Type B pancreatic cell (in vitro differentiated cells): ENCODE results near the gene ABCG8. TPM values are rescaled to one million over a fixed set of nuclear protein-coding genes. Genes with fewer than 3 reads are reported as not detected.

Experiments used
- DNase-seq: peaks from one replicate; pipeline ENCODE4 v3.0.0; 2021; ENCODE audit warnings: mixed read lengths; ENCODE audit not compliant: unreplicated experiment; ENCODE audit errors: extremely low spot score
- H3K27ac Mint-ChIP-seq: 2 replicates; pipeline ENCODE4 v1.8.0; 2021; ENCODE audit warnings: mild to moderate bottlenecking, mixed read lengths
- H3K27me3 Mint-ChIP-seq: 2 replicates; pipeline ENCODE4 v1.8.0; 2021; ENCODE audit warnings: mixed read lengths
- H3K36me3 Mint-ChIP-seq: 2 replicates; pipeline ENCODE4 v1.8.0; 2021; ENCODE audit warnings: mixed read lengths
- H3K4me1 Mint-ChIP-seq: one replicate; pipeline ENCODE4 v1.8.0; 2021; ENCODE audit warnings: mixed read lengths; ENCODE audit not compliant: unreplicated experiment
- H3K4me3 Mint-ChIP-seq: 2 replicates; pipeline ENCODE4 v1.8.0; 2021; ENCODE audit warnings: mild to moderate bottlenecking, mixed read lengths
- H3K9me3 Mint-ChIP-seq: 2 replicates; pipeline ENCODE4 v1.8.0; 2021; ENCODE audit warnings: mixed read lengths
- CTCF ChIP-seq: fragments of 200-600 bp; sonication (generic); conservative IDR thresholded peaks from 2 replicates; pipeline ENCODE4 v1.5.0; 2021; ENCODE audit warnings: antibody characterized with exemption, mild to moderate bottlenecking
- total RNA-seq: library from RNA; stranded (reverse); gene quantifications from 2 replicates; pipeline ENCODE4 v1.2.1, GENCODE V29; 2021; ENCODE audit warnings: low replicate concordance

Gene ABCG8
- total RNA-seq, 1 donor from 2014 or later = not detected

- no peak for TF ChIP-seq CTCF
- Mint-ChIP-seq H3K9me3 (no peaks in the 10 kb centered on the region), H3K27me3 (peaks cover 17% of the 10 kb centered on the region), H3K27ac (no peak overlapping the region), H3K4me1 (no peaks in the 10 kb centered on the region), H3K36me3 (no peaks in the 10 kb centered on the region), H3K4me3 (no peak overlapping the region)
- DNase-seq = no peak
Measured at GRCh38 chr2:43825841-43826240, 12.9 kb upstream of the ABCG8 start.

DNA sequence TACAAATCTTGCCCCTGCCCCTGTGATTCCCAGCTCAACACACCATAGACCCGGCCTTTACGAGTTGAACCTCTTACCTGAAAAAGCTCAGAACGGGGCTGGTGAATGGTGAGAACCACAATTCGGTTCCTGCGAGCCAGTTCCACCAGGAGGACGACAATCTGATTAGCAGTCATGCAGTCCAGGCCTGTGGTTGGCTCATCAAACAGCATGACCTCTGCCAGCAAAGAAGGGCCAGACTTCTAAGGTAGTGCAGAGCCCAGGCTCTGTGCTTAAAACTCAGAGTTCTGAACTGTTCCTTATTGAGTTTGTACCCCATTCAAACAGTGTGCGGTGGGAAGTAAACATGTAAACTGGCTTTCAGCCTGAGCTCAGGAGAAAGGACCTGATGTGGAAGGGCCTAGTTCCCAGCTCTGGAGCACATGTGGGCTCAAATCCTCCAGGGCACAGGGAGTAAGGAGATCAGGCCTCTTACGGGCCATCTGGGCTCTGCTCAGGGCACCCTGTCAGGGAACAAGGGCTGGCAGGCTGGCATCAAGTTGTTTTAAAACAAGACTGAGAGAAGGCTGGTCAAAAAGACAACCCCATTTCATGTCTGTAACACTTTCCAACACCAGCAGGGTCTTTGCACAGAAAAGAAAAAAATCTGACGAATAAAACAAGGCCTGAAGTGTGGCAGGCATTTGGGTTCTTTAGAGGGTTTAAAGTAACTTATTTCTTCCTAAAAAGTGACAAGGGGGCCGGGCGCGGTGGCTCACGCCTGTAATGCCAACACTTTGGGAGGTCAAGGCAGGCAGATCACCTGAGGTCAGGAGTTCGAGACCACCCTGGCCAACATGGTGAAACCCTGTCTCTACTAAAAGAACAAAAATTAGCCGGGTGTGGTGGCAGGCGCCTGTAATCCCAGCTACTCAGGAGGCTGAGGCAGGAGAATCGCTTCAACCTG lies 12.2 kb upstream of the ABCG8 start:
- Mint-ChIP-seq H3K27ac (no peak overlapping the region), H3K27me3 (peaks cover 12% of the 10 kb centered on the region), H3K4me1 (no peaks in the 10 kb centered on the region), H3K9me3 (no peaks in the 10 kb centered on the region), H3K36me3 (no peaks in the 10 kb centered on the region), H3K4me3 (no peak overlapping the region)
- DNase-seq = no peak
- no peak for TF ChIP-seq CTCF

DNA sequence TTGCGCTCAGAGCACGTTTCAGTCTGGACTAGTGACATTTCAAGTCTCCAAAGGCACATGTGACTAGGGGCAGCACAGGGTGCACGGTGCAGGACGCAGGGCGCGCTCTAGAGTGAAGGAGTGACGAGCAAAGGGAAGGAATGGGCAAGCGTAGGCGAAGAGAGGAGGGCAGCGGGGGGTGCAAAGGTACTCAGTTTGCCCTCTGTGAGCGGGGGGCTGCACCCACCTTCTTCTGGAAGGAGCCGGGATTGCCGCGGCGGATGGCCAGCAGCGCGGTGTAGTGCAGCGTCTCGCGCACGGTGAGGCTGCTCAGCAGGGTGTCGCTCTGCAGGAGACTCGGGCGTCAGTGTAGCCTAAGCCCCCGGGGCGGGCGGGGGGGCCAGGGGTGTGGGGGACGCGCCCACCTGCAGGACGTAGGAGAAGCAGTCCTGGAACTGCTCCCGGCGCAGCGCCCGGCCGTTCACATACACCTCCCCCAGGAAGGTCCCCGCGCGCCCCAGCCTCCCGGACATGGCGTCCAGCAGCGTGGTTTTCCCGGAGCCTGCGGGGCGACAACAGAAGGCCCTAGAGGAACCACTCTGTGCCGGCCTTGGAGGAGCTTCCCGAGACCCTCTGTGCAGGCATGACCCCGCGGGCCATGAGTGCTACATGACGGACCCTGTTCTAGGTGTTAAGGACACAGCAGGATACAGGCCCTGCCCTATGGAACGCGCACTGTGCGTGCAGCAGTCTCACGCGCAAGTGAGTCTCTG lies 7.1 kb upstream of the ABCG8 start:
- Mint-ChIP-seq H3K4me3 (peak overlapping the region; percentile 80), H3K4me1 (no peaks in the 10 kb centered on the region), H3K36me3 (no peaks in the 10 kb centered on the region), H3K27ac (no peak overlapping the region), H3K9me3 (no peaks in the 10 kb centered on the region), H3K27me3 (peaks cover 3% of the 10 kb centered on the region)
- TF ChIP-seq CTCF = no peak
- DNase-seq = no peak

- H3K9me3 Mint-ChIP-seq = no peaks in the 10 kb centered on the region
- DNase-seq = no peak
- TF ChIP-seq CTCF = no peak
- peaks cover 3% of the 10 kb centered on the region for H3K27me3 Mint-ChIP-seq
- no peak overlapping the region for H3K27ac Mint-ChIP-seq
- no peaks in the 10 kb centered on the region for H3K36me3 Mint-ChIP-seq
- no peak overlapping the region for H3K4me3 Mint-ChIP-seq
- no peaks in the 10 kb centered on the region for H3K4me1 Mint-ChIP-seq
Measured at GRCh38 chr2:43832457-43832856, 6.3 kb upstream of the ABCG8 start.

GRCh38 chr2:43837033-43837432 lies 1.7 kb upstream of the ABCG8 start:
- H3K27ac Mint-ChIP-seq = no peak overlapping the region
- no peak overlapping the region for H3K4me3 Mint-ChIP-seq
- H3K9me3 Mint-ChIP-seq = no peaks in the 10 kb centered on the region
- no peaks in the 10 kb centered on the region for H3K4me1 Mint-ChIP-seq
- H3K36me3 Mint-ChIP-seq = no peaks in the 10 kb centered on the region
- H3K27me3 Mint-ChIP-seq = no peaks in the 10 kb centered on the region
- no peak for DNase-seq
- no peak for TF ChIP-seq CTCF
